ENCODE measurements around the gene KBTBD12.

The KBTBD12 gene

DNA sequence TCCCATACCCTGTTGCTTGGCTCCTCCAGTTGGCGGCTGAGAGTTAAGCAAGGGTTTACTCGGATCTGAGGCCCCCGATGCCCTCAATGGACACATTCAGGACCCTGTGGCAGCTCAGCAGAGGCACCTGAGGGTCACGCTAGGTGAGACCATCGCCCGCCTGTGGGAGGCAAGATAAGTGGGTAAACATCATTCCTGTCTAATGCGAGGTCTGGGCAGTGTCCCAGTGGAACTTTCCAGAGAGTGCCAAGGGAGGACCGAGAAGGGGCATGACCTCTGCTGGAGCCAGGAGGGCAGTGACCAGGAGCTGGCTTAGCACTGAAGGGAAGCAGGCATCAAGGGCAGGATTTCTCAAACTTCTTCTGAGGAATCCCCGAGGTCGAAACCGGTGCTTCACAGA lies 71.8 kb downstream of the KBTBD12 start:
- no peak for DNase-seq

DNA sequence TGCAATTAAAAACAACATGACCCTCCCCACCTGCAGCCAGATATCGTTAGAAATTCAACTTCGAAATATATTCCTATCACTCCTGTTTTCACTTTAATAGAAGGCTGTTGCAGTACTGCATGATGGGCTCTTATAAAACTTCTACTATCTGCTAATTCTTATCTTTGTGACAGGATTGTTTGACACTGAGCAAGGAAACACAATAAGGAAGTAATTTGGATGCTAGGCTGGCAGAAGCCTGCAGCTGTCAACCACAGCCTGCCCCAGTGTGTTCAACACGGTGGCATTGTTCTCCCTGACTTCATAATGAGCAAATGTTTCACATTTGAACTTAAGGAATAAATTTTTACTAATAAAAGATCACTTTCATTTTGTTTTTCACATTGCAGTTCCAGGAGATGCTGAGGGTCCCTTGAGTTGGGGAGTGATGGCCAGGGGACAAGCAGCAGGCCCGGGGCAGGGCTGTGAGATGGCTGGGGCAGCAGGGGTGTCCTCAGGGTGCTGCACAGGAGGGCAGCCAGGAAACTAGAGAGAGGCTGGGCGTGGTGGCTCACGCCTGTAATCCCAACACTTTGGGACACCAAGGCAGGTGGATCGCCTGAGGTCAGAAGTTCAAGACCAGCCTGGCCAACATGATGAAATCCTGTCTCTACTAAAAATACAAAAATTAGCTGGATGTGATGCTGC lies 72.4 kb downstream of the KBTBD12 start:
- DNase-seq: no peak

DNA sequence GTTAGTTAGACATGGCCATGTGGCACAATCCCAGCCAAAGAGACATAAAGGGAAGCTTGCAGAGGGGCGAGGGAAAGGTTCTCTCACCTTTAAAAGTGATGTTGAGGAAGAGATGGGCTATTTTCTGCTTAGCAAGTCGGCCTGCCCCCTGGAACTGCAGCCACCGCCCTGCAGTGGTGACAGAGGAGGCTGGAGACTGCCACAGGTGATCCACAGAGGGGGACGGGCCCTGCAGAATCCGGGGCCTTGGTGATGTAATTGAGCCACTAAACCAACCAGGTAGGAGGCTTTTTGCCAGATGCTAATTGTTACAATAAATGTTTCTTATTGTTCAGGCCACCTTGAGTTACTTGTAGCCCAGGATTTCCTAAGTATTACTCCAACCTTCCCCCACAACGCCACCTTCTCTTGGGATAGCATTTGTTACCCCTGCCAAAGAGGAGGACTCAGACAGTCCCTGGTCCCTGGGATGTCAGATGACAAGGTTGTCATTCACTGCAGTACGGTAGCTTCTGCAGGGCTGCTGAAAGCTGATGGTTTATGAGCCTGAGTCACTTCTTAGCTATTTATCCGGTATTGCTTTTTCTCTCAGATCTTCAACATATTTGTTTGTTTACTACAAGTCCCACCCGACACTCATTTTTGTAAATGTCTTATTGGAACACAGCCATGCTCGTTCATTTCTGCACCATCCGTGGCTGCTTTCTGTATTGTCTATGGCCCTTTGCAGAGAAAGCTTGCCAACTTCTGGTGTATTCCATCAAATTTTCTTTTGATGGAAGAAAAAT lies 73.9 kb downstream of the KBTBD12 start:
- no peak for DNase-seq

DNA sequence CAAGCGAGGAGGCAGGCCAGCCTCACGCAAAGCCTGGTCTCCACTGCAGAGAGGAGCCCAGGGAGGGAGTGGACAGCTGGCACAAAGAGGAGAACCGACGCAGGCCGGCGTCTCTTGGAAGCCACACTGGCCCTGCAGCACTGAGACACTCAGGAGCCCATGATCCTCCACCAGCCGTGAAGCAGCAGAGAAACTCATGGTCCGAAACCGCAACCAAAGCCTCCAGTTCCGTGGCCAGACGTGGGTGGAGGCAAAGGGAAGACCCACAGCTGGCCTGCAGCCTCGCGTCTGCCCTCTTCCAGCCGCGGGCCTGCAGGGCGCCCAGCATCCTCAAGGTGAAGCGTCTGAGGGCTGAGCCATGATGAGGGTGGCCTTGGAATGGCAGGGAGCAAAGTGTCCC lies 75.0 kb downstream of the KBTBD12 start:
- DNase-seq: no peak

DNA sequence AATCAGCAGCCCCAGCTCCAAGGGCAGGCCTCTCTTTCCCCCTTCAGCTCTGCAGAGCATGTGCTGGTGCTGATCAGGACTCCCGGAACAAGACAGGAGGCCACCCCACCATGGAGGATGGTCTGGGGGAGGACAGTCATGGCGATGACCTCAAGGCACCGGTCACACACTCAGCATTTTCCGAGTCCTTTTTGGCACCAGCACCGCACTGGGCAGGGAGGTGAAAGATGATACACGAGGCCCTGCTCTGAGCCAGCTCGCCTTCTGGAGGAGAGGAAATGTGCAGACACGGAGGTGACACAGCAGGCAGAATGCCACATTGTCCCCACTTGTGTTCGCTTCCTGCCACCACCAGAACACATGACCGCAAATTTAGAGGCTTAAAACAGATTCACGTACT lies 75.4 kb downstream of the KBTBD12 start:
- DNase-seq: no peak

DNA sequence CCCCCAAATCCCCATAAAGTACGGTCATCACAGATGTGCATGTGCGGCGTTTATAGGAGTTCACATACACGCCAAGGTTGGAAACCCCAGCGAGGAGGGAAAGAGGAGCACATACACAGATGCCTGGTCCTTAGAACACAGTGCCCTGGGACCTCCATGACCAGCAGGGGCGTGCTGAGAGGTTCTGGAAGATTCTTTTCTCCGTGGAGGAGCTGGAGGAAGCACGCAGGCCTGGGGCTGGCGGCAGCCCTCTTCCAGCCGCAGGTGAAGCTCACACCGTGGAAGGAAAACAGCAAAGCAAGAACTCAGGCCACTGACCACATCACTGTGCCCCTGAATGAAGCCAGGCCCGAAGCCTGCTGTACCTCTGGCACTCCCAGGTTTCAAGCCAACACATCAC lies 76.2 kb downstream of the KBTBD12 start:
- DNase-seq: no peak

DNA sequence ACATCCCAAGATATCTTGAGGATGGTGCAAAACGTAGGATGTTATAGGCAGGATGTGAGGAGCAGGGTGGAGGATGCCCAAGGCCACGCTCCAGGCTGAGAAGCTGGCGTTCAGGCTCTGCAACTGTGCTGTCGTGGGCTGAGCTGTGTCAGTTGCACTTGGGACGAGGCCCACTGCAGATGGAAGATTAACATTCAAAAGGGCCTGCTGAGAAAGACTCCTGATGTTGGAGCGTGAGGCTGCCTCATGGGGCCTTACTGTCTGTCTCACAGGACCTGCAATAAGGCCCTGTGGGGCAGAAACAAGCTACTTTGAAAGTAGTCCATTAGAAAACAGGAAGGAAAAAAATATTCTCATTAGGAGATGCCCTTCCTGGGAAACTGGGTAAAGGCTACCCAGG lies 76.6 kb downstream of the KBTBD12 start:
- DNase-seq: no peak

DNA sequence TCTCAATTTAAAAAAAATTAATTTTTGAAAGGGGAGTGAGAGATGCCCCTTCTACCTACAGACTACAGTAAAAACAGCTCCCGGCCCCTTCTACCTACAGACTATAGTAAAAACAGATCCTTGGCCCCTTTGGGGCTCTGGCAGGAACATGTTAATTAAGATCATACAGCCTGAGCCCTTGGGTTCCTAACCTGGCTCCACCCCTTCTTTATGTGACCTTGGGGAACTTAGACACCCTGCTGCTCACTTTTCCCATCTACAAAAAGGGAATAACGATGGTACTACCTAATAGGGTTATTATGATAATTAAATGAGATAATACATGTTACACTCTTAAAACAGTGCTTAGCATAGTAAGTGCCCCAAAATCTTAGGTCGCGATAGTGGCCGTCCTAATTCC lies 77.1 kb downstream of the KBTBD12 start:
- no peak for DNase-seq

DNA sequence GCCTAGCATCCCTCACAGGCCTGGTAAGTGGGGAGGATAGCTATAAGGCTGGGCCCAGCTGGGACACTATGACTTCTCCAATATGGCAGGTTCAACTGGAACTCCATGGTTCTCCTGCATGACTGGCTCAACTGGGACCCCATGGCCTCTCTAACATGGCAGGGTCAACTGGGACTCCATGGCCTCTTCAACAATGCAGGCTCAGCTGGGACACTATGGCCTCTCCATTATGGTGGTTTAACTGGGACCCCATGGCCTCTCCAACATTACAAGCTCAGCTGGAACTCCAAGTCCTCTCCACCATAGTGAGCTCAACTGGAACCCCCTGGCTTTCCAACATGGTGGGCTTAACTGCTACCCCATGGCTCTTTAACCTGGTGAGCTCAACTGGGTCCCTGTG lies 79.0 kb downstream of the KBTBD12 start:
- no peak for DNase-seq

DNA sequence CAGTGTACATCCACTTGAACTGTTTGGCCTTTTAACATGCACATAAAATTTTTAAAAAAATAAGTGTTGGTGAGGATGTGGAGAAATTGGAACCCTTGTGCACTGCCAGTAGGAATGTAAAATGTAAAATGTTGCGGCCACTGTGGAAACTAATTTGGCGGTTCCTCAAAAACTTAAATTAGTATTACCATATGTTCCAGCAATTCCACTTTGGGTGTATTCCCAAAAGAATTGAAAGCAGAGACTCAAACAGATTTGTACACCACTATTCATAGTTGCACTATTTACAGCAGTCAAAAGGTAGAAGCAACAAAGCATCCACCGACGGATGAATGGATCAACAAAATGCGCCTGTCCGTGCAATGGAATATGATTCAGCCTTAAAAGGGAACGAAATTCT lies 82.0 kb downstream of the KBTBD12 start:
- DNase-seq: no peak

DNA sequence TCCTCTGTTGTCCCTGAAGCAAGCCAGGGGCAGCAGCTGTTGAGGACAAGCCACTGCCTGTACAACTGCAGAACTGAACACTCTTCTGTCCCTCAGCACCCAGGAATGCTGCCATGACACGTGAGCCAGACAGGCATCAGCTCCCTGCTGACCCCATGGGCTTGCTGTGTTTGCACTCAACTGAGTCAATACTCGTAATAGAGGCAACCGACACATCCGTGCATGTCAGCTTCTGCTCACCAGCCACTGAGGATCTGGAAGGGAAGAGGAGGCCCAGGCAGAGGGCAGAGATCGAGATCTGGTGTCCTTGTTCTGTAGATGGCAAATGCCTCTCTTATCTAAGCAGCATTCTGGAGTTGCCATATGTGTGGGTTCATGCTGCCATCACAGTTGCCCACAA lies 82.9 kb downstream of the KBTBD12 start:
- peak; percentile 59 for DNase-seq

DNA sequence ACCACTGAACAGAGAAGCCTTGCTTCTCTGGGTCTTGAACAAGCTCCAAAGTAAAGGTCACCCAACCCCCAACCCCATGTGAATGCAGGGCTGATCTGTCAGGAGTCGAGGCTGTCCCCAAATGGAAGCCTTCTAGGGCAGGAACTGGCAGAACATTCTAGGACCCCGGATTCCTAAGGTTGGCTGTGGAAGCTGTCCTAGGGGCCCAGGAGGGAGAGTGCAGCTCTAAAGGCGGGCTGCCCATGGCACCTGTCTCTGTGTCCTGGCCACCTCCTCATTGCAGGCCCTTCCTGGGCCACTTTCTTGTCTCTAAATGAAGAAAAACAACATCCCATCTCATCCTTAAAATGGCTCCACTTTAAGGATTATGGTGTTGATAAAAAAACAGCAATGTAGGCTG lies 83.6 kb downstream of the KBTBD12 start:
- DNase-seq: no peak

DNA sequence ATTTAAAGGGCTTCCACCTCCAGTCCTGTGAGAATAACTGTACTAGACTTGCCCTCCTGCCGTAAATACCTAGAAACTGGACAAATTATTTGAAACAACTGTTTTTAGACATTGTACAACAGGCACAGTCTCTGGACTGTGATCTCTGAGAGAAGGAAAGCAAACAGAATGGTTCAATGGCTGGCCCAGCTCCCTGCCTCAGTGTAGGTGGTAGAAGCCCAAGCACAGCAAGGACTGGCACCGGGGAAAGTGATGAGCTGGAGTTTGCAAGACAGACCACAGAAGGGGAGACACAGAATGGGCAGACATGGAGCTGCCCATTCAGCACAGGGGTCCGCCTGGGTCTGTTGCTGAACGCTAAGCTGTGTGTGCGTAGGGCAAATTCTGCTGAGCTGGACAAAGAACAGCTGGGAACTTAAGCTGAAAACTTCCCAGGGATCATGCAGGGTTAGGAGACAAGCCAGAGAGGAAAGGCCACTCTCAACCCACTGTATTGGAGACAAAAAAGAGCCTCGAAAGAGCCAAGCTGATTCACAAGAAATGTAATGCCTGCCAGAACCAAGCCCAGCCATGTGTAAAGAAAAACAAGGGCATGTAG lies 84.6 kb downstream of the KBTBD12 start:
- no peak for DNase-seq

DNA sequence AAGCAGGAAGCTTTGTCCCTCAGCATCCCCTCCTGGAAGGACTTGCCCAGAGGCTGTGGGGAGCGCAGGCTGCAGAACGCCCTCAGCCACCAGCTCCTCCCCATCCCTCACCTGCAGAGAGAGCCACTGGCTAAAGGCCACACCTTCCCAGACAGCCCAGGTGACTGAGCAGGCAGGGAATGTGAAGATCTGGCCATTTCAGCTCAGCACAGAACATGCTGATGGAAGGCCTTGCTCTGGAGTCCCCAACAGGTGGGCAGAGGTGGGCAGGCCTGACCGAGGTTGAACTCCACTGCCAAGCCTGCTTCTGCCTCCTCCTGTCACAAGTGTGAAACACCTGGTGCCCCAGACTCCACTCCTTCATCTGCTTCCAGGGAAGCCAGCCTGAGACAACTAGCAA lies 86.5 kb downstream of the KBTBD12 start:
- DNase-seq: no peak

DNA sequence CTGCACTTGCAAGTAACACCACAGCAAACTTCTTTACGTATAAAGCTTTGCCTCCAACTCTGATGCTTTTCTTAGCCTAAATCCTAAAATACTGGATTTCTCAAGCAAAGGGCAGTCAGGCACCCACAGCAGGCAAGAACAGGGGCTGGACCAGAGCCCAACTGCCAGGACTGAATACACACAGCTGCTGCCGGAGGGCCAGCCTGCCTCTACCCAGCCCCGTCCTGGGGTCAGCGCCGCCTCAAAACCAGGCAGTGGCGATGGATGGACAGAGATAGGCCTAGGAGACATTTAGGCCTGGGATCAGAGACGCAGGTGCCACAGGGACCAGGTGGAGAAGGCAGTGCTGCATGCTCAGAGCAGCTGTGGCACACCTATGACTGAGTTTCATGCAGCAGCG lies 89.6 kb downstream of the KBTBD12 start:
- peak; percentile 43 for DNase-seq

DNA sequence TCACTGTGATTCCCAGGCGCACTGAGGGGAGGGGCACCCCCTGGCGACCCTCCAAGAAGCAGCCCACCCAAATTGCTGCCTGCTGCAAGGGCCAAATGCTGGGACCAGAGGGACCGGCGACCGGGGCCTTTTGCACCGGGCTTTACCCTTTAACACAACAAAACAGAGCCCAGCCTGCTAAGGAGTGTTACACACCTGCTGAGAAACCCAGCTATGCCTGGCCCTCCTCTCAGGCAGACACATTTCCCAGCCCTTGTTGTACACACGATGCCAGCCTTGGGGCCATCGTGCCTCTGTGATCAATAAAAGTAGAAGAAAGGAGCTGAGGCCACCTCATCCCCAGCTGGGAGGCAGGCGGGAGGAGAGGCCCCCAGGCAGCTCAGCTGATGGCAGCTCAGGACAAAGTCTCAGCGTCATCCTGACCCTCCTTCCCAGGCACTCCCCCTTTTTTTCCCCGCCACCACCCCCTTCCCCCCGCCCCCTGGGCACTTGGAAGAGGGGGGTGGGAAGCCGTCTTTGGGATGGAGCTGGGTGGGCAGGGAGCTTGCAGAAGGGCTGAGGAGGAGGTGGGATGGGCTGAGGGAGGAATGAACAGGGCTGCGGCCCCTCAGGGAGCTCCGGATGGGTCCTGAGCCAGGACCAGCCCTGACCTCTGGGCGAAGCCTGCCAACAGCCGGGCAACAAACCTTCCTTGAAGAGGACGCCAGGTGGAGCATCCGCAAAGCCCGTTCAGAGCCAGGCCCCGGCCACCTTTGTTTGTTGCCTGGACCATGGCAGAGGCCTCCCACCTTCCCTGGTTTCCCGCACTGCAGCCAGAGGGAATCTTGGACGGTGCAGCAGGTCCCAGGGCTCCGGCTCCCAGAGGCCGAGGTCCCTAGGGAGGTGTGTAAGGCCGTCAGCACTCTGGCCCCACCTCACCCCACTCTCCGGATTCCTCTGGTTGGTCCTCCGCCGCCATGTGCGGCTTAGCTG lies 91.3 kb downstream of the KBTBD12 start:
- DNase-seq: no peak

DNA sequence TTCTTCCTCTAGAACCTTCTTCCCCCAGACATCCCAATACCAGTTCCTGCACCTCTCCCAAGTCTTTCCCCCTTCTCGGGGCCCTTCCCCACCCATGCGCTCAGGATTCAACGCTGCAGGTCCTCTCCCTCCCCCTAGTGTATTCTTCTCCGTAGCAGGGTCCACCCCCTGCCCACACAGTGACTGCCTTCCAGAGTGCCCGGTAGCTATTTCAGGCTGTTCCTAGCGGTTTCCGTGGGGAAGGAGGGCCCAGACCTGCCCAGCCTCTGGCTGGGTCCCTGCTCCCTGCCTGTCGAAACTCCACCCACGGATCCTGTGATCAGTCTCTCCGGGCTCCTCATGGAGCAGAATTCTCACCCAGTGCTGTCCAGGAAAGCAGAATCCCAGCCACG lies 92.0 kb downstream of the KBTBD12 start:
- DNase-seq: no peak

DNA sequence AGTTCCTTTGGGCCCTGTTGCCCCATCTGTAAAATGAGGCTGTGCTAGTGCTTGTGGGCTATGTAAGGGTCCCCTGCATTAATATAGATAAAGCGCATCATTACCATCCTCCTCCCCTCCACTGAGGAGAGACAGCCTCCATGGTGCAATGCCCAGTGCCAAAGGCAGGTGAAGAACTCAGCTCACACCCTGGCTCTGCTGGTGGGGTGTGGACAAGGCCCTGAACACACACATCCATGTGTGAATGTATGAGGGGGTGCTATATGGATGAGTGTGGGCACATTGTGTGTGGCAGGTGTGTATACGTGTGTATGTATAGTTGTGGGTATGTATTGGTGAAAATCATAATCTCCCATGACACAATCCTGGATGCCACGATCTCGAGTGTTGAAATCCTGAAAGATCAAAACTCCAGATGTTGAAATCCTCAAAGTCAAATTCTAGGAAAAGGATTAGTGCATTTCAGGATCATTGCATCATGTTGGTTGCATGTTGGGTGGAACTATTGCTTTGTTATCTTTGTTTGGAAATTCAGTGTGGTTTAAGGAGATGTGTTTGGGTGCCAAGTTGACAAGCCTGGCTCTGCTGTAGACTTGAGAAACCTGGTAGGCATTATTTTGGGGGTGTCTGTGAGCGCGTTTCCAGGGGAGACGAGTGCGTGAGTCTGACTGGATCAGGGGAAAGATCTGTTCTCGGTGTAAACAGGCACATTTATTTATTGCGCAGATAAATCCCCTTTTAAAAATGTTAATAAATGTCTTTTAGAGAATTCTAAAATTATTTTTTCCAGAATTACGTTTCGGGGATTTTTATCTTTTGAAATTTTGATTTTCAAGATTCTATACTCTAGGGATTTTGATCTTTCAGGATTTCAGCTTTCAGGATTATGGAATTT lies 95.2 kb downstream of the KBTBD12 start:
- DNase-seq: no peak

DNA sequence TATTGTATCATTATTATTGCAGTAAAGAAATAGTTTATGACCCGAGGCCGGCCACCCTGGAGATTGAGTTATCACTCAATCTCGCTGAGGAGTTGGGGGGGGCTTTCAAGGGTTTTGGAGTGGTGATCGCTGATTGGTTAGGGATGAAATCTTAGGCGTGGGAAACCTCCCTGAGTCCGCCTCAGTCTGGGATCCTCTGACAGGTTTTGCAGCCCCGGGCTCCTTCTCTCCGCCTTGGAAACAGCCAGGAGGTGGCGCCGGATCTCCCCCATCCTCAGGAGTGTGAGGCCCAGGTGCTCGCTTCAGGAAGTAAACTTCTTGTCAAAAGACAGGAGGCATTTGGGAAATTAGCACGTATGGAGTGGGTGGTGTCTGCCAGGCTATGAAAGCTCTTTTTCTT lies 96.1 kb downstream of the KBTBD12 start:
- no peak for DNase-seq

DNA sequence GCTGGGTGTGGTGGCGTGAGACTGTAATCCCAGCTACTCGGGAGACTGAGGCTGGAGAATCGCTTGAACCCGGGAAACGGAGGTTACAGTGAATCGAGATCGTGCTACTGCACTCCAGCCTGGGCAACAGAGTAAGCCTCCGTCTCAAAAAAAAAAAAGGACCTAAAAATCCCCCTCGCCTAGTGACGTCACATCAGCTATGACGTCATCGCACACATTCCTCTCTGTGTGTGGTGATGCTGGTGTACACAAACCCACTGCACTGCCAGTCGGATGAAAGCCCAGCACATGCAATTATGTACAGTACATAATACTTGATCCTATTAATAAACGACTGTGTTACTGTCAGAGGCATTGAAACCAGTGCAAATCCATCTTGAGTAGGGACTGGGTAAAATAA lies 97.0 kb downstream of the KBTBD12 start:
- DNase-seq: no peak

DNA sequence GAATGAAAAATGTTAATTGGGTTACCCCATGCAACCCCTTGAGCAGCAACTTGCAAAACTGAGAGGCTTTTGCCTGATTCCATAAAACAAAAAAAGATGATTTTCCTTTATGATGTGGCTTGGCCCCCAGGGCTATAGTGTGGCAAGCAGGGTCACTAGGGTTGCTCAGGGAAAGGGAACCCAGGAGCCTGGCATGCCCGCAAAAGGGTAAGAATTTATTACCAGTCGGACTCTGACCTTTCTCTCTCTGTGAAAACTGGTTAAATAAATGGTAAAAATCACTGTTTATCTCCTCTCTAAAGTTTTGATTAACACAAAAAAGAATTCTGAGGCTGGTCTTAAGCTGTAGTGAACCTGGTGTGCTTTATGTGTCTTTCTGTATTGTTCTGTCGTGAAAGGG lies 99.5 kb downstream of the KBTBD12 start:
- DNase-seq: no peak

DNA sequence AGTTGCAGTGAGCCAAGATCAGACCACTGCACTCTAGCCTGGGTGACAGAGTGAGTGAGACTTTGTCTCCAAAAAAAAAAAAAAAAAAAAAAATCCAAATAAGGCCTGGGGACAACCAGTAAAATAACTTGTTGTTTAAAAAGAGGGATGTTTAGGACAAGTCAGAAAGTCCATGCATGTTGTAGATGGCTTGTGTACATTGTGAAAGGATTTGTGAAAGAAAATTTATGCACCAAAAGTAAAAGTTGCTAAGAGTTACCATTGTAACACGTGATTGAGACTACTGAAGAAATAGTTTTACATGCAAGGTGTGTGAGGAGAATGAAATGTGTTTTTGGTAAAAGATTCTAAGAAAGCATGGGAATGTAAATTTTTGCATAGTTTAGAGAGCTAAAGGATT lies 101.5 kb downstream of the KBTBD12 start:
- DNase-seq: no peak
